Natural killer cell (primary cell): ENCODE data around the gene ZEB2. TPM values are rescaled to one million over a fixed set of nuclear protein-coding genes. Genes with fewer than 3 reads are reported as not detected.

Source experiments
- ATAC-seq, 3 donors: fragments of 150-1000 bp in 2 of 3; fragments of 200-7000 bp in 1 of 3; cut with Tn5 transposase; 1 replicate in 1 of 3; 2 replicates in 2 of 3; pipeline ENCODE4 v1.10.0; 2021; ENCODE audit warnings: mild to moderate bottlenecking in 2 of 3, moderate library complexity in 2 of 3
- DNase-seq, 2 donors: peaks; one replicate each; pipeline versions ENCODE4 v3.0.0 to v3.0.0-alpha.2; 2013 to 2021; ENCODE audit warnings: mixed read lengths in 1 of 2
- H3K27ac ChIP-seq: one replicate; pipeline ENCODE4 v1.5.1; 2013; ENCODE audit warnings: mild to moderate bottlenecking, low read length
- H3K27me3 ChIP-seq: one replicate; pipeline ENCODE4 v1.6.1; 2013; ENCODE audit warnings: low read length; ENCODE audit not compliant: control insufficient read depth, insufficient read depth
- H3K36me3 ChIP-seq: one replicate; pipeline ENCODE4 v1.6.1; 2013; ENCODE audit warnings: low read length; ENCODE audit not compliant: control insufficient read depth, insufficient read depth
- H3K4me1 ChIP-seq: one replicate; pipeline ENCODE4 v1.6.1; 2013; ENCODE audit warnings: low read length; ENCODE audit not compliant: control insufficient read depth, insufficient read depth
- H3K4me3 ChIP-seq: one replicate; pipeline ENCODE4 v1.5.1; 2013; ENCODE audit warnings: low read length
- H3K9me3 ChIP-seq: one replicate; pipeline ENCODE4 v1.6.1; 2013; ENCODE audit warnings: low read length; ENCODE audit not compliant: control insufficient read depth, insufficient read depth
- H3K27ac Mint-ChIP-seq, 2 donors: one replicate each; pipeline ENCODE4 v1.8.0; 2022; ENCODE audit warnings: mild to moderate bottlenecking in 2 of 2, mixed read lengths in 2 of 2, moderate library complexity in 1 of 2
- H3K27me3 Mint-ChIP-seq, 2 donors: one replicate each; pipeline ENCODE4 v1.8.0; 2022; ENCODE audit warnings: low read depth in 2 of 2, mixed read lengths in 2 of 2
- H3K36me3 Mint-ChIP-seq: one replicate; pipeline ENCODE4 v1.8.0; 2022; ENCODE audit warnings: mixed read lengths
- H3K4me1 Mint-ChIP-seq, 2 donors: one replicate each; pipeline ENCODE4 v1.8.0; 2022; ENCODE audit warnings: mixed read lengths in 2 of 2
- H3K4me3 Mint-ChIP-seq: one replicate; pipeline ENCODE4 v1.8.0; 2022; ENCODE audit warnings: mild to moderate bottlenecking, moderate library complexity, mixed read lengths
- H3K9me3 Mint-ChIP-seq, 2 donors: one replicate each; pipeline ENCODE4 v1.8.0; 2022; ENCODE audit warnings: mixed read lengths in 2 of 2
- CTCF ChIP-seq: fragments of 200-600 bp; IDR thresholded peaks from one replicate; pipeline ENCODE4 v1.8.0; 2022; ENCODE audit warnings: antibody characterized with exemption
- WGBS: methylation state at CpG from one replicate; pipeline ENCODE4 v1.1.7; 2013; ENCODE audit warnings: missing lambda C conversion rate; ENCODE audit not compliant: insufficient coverage; 5-methylcytosine and 5-hydroxymethylcytosine counted together
- intact Hi-C: fragments of 100-400 bp; cut with micrococcal nuclease; formaldehyde crosslinking; loops from one replicate; pipeline ENCODE4 v1.14.2; 2022
- total RNA-seq, 4 donors: library from RNA; stranded (reverse); fragments of 120-200 nt in 1 of 4; gene quantifications; one replicate each; pipeline versions ENCODE4 v1.2.3 to v1.2.4, GENCODE V29; 2013 to 2022

ZEB2 gene
- total RNA-seq, 3 donors from 2014 or later (not counting 1 experiment from before 2014, with no cell fraction given) = 718 to 1,143 (median 944) TPM

- H3K4me1 Mint-ChIP-seq = peaks cover 39 to 52% of the 10 kb centered on the region in 2 donors
Measured at GRCh38 chr2:144414324-144414845, 105.5 kb downstream of the ZEB2 start.

GRCh38 chr2:144412709-144413108 lies 107.2 kb downstream of the ZEB2 start:
- no peak overlapping the region for H3K27ac ChIP-seq
- H3K4me3 ChIP-seq = no peak overlapping the region
- WGBS = 88% methylated on average over 2 of the region's 2 CpGs

More at GRCh38 chr2:144414324-144414845, 105.5 kb downstream of the ZEB2 start:
- intact Hi-C loops = no loop called here
- ATAC-seq (peak; percentile 46 to 64 (median 48)), DNase-seq (peak in 1 of 2 donors; percentile 23)
- 80% methylated on average over 5 of the region's 5 CpGs for WGBS
- Histone ChIP-seq H3K27ac (peak overlapping the region; percentile 36), H3K27me3 (no peaks in the 10 kb centered on the region), H3K4me1 (peaks cover 4% of the 10 kb centered on the region), H3K36me3 (peaks cover 45% of the 10 kb centered on the region), H3K4me3 (no peak overlapping the region), H3K9me3 (no peaks in the 10 kb centered on the region)
- Mint-ChIP-seq H3K27ac (peak overlapping the region; percentile 54 to 96), H3K27me3 (no peaks in the 10 kb centered on the region), H3K9me3 (no peaks in the 10 kb centered on the region), H3K4me3 (peak overlapping the region; percentile 13), H3K36me3 (peaks cover 15% of the 10 kb centered on the region)
- no peak for TF ChIP-seq CTCF

GRCh38 chr2:144411473-144411872 lies 108.4 kb downstream of the ZEB2 start:
- H3K36me3 Mint-ChIP-seq = peaks cover 2% of the 10 kb centered on the region
- no peak overlapping the region for H3K27ac ChIP-seq

More at GRCh38 chr2:144412709-144413108, 107.2 kb downstream of the ZEB2 start:
- H3K4me1 ChIP-seq = peaks cover 4% of the 10 kb centered on the region
- no peaks in the 10 kb centered on the region for H3K9me3 ChIP-seq
- peaks cover 47% of the 10 kb centered on the region for H3K36me3 ChIP-seq
- Mint-ChIP-seq H3K27ac (peak overlapping the region; percentile 54 to 96), H3K9me3 (no peaks in the 10 kb centered on the region), H3K36me3 (peaks cover 15% of the 10 kb centered on the region), H3K27me3 (no peaks in the 10 kb centered on the region), H3K4me1 (peaks cover 49 to 67% of the 10 kb centered on the region in 2 donors), H3K4me3 (no peak overlapping the region)
- no peak for TF ChIP-seq CTCF
- ATAC-seq (peak in 1 of 3 donors; percentile 14), DNase-seq (no peak)
- no peaks in the 10 kb centered on the region for H3K27me3 ChIP-seq
- intact Hi-C loops = no loop called here

More at GRCh38 chr2:144411473-144411872, 108.4 kb downstream of the ZEB2 start:
- Mint-ChIP-seq H3K27me3 (no peaks in the 10 kb centered on the region), H3K9me3 (no peaks in the 10 kb centered on the region), H3K4me3 (no peak overlapping the region), H3K4me1 (peaks cover 48 to 66% of the 10 kb centered on the region in 2 donors), H3K27ac (peak overlapping the region; percentile 46 to 96)
- Histone ChIP-seq H3K4me3 (no peak overlapping the region), H3K9me3 (no peaks in the 10 kb centered on the region), H3K4me1 (peaks cover 6% of the 10 kb centered on the region), H3K27me3 (no peaks in the 10 kb centered on the region), H3K36me3 (peaks cover 45% of the 10 kb centered on the region)
- WGBS = 98% methylated on average over 7 of the region's 7 CpGs
- DNase-seq (no peak), ATAC-seq (no peak)
- intact Hi-C loops = no loop called here
- TF ChIP-seq CTCF = no peak
